ENCODE measurements around the gene FAM153A.
"Not testable (repeated sequence)": the region's sequence is repeated elsewhere in the genome, so short reads cannot be mapped to it uniquely, and the experiment has no call there.

Gene FAM153A

GRCh38 chr5:177782792-177783633 is at the start of gene FAM153A:
Gene FAM153A, minus strand, starts transcription at chr5:177782899.
- not testable (repeated sequence) for H3K36me3 ChIP-seq (ENCODE audit: insufficient read depth, insufficient read length, low read length); H3K4me3 ChIP-seq (ENCODE audit: insufficient read length, low read depth); DNase-seq (ENCODE audit: low read depth, low spot score); H3K9me3 ChIP-seq (ENCODE audit: insufficient read depth, low read length); H3K27me3 ChIP-seq (ENCODE audit: insufficient read depth, insufficient read length); H3K4me1 ChIP-seq (ENCODE audit: insufficient read depth, insufficient read length); H3K9ac ChIP-seq (ENCODE audit: insufficient read length, low read depth)

- not testable (repeated sequence) for DNase-seq (ENCODE audit: low read depth, low spot score); H3K4me3 ChIP-seq (ENCODE audit: insufficient read length, low read depth); H3K36me3 ChIP-seq (ENCODE audit: insufficient read depth, insufficient read length, low read length); H3K9me3 ChIP-seq (ENCODE audit: insufficient read depth, low read length); H3K9ac ChIP-seq (ENCODE audit: insufficient read length, low read depth); H3K4me1 ChIP-seq (ENCODE audit: insufficient read depth, insufficient read length); H3K27me3 ChIP-seq (ENCODE audit: insufficient read depth, insufficient read length)
Observed at GRCh38 chr5:177832287-177832686, 49.6 kb upstream of the FAM153A start.

DNA sequence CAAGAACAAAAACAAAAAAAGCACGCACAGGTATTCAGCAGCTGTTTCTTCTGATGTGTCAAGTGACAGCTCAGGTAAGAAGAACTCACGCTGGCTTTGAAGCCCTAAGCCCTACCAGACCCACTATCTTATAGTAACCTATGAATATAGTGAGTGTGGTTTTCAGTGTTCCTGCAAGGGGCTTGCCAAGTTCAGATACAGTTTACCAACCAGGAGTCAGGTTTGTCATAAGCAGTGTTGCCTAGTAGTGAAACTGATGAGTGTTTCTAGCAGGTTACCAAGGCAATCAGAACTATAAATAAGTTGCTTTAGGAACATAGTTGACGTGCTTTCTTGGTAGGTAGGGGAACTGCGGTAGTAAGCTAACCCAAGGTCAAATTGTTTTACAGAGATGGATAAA is 43.4 kb upstream of the FAM153A start:
- not testable (repeated sequence) for H3K27me3 ChIP-seq (ENCODE audit: insufficient read depth, insufficient read length); H3K4me3 ChIP-seq (ENCODE audit: insufficient read length, low read depth); H3K9ac ChIP-seq (ENCODE audit: insufficient read length, low read depth); H3K9me3 ChIP-seq (ENCODE audit: insufficient read depth, low read length); DNase-seq (ENCODE audit: low read depth, low spot score); H3K36me3 ChIP-seq (ENCODE audit: insufficient read depth, insufficient read length, low read length); H3K4me1 ChIP-seq (ENCODE audit: insufficient read depth, insufficient read length)

DNA sequence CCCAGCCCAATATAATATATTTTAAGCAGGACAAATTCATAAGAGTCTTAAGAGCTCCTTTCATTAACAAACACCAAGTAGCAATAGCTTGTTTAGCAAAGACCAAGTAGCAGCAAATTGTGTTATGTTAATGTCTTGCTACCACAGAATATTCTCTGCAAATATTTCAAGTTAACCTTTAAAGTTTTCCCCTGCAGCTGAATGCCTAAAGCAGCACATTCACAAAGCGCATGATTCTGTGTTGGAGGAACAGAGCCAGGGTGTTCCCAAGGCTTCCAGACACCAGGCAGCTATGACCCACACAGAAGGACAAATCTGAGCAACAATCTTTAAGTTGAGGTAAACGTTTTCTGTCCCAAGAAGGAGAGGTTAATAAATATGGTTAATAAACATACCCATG is 42.1 kb upstream of the FAM153A start:
- not testable (repeated sequence) for H3K4me1 ChIP-seq (ENCODE audit: insufficient read depth, insufficient read length)

DNA sequence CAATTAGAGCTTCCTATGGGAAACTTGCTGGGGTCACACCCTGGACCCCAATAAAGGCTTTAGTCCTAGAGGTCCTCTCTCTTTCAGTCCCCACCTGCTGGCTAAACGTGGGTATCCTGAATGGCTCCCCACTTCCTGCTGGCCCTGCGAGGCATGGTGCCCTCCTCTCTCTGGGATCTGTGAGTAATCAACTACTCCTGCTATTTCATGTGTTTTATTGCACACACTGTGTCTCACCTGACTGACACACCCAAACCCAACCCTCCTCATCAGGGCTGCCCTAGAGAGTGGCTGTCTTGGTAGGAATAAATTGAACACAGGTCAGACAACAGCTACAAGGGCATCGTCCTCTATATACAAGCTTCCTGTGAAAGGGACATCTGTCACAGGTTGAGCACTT is 39.8 kb upstream of the FAM153A start:
- not testable (repeated sequence) for DNase-seq (ENCODE audit: low read depth, low spot score); H3K27me3 ChIP-seq (ENCODE audit: insufficient read depth, insufficient read length); H3K36me3 ChIP-seq (ENCODE audit: insufficient read depth, insufficient read length, low read length); H3K4me3 ChIP-seq (ENCODE audit: insufficient read length, low read depth); H3K4me1 ChIP-seq (ENCODE audit: insufficient read depth, insufficient read length); H3K9ac ChIP-seq (ENCODE audit: insufficient read length, low read depth); H3K9me3 ChIP-seq (ENCODE audit: insufficient read depth, low read length)

More for the DNA sequence above, 42.1 kb upstream of the FAM153A start:
- H3K9ac ChIP-seq (ENCODE audit: insufficient read length, low read depth); H3K27me3 ChIP-seq (ENCODE audit: insufficient read depth, insufficient read length); H3K9me3 ChIP-seq (ENCODE audit: insufficient read depth, low read length); H3K4me3 ChIP-seq (ENCODE audit: insufficient read length, low read depth); H3K36me3 ChIP-seq (ENCODE audit: insufficient read depth, insufficient read length, low read length); DNase-seq (ENCODE audit: low read depth, low spot score): not testable (repeated sequence)

GRCh38 chr5:177819664-177820063 is 37.0 kb upstream of the FAM153A start:
- H3K36me3 ChIP-seq (ENCODE audit: insufficient read depth, insufficient read length, low read length); H3K4me1 ChIP-seq (ENCODE audit: insufficient read depth, insufficient read length); H3K27me3 ChIP-seq (ENCODE audit: insufficient read depth, insufficient read length); DNase-seq (ENCODE audit: low read depth, low spot score); H3K9ac ChIP-seq (ENCODE audit: insufficient read length, low read depth); H3K4me3 ChIP-seq (ENCODE audit: insufficient read length, low read depth); H3K9me3 ChIP-seq (ENCODE audit: insufficient read depth, low read length): not testable (repeated sequence)

DNA sequence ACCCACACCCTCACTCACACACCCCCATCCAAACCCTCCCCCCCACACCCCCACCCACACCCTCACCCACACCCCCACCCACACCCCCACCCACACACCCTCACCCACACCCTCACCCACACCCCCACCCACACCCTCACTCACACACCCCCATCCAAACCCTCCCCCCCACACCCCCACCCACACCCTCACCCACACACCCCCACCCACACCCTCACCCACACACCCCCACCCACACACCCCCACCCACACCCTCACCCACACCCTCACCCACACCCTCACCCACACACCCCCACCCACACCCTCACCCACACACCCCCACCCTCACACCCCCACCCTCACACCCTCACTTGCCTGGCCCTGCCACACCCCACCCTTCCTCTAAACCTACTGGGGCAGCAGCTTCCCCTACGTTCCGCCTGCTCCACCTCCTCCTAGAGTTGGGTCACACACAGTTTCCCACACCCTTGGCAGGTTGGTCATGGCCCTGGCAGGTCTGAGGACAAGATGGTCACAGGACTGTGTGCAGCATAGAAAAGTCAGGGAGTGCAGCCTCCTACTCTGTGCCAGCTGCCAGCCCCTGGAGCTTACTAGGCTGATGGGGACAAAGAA is 30.2 kb upstream of the FAM153A start:
- not testable (repeated sequence) for H3K9me3 ChIP-seq (ENCODE audit: insufficient read depth, low read length); H3K4me3 ChIP-seq (ENCODE audit: insufficient read length, low read depth); H3K4me1 ChIP-seq (ENCODE audit: insufficient read depth, insufficient read length); H3K27me3 ChIP-seq (ENCODE audit: insufficient read depth, insufficient read length); H3K9ac ChIP-seq (ENCODE audit: insufficient read length, low read depth); DNase-seq (ENCODE audit: low read depth, low spot score); H3K36me3 ChIP-seq (ENCODE audit: insufficient read depth, insufficient read length, low read length)

DNA sequence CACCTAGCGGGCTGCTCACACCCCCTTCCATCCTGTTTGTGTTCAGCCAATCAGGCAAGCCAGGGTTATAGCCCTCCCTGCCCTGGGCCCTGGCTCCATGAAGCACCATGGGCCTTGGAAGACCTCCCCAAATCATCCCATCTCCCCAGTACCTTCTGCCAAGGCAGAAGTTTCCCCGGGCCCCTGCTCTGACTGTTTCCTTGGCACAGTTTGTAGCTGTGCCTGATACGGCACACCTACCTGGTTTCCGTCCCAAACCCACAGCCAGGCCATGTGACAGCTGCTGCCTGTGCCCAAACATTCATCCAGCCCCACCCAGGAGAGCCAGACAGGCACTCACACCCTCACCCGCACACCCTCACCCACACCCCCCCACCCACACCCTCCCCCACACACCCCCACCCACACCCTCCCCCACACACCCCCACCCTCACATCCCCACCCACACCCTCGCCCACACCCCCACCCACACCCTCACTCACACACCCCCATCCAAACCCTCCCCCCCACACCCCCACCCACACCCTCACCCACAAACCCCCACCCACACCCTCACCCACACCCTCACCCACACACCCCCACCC is 29.6 kb upstream of the FAM153A start:
- not testable (repeated sequence) for DNase-seq (ENCODE audit: low read depth, low spot score); H3K27me3 ChIP-seq (ENCODE audit: insufficient read depth, insufficient read length); H3K36me3 ChIP-seq (ENCODE audit: insufficient read depth, insufficient read length, low read length); H3K9ac ChIP-seq (ENCODE audit: insufficient read length, low read depth); H3K9me3 ChIP-seq (ENCODE audit: insufficient read depth, low read length); H3K4me3 ChIP-seq (ENCODE audit: insufficient read length, low read depth); H3K4me1 ChIP-seq (ENCODE audit: insufficient read depth, insufficient read length)

GRCh38 chr5:177809209-177809913 is 26.7 kb upstream of the FAM153A start:
- H3K9me3 ChIP-seq (ENCODE audit: insufficient read depth, low read length); H3K9ac ChIP-seq (ENCODE audit: insufficient read length, low read depth); H3K36me3 ChIP-seq (ENCODE audit: insufficient read depth, insufficient read length, low read length); H3K4me3 ChIP-seq (ENCODE audit: insufficient read length, low read depth); H3K27me3 ChIP-seq (ENCODE audit: insufficient read depth, insufficient read length); H3K4me1 ChIP-seq (ENCODE audit: insufficient read depth, insufficient read length); DNase-seq (ENCODE audit: low read depth, low spot score): not testable (repeated sequence)

GRCh38 chr5:177808420-177808819 is 25.7 kb upstream of the FAM153A start:
- H3K36me3 ChIP-seq (ENCODE audit: insufficient read depth, insufficient read length, low read length); H3K27me3 ChIP-seq (ENCODE audit: insufficient read depth, insufficient read length); H3K4me1 ChIP-seq (ENCODE audit: insufficient read depth, insufficient read length); H3K9ac ChIP-seq (ENCODE audit: insufficient read length, low read depth); DNase-seq (ENCODE audit: low read depth, low spot score); H3K4me3 ChIP-seq (ENCODE audit: insufficient read length, low read depth); H3K9me3 ChIP-seq (ENCODE audit: insufficient read depth, low read length): not testable (repeated sequence)

GRCh38 chr5:177807265-177807664 is 24.6 kb upstream of the FAM153A start:
- H3K9me3 ChIP-seq (ENCODE audit: insufficient read depth, low read length); H3K27me3 ChIP-seq (ENCODE audit: insufficient read depth, insufficient read length); DNase-seq (ENCODE audit: low read depth, low spot score); H3K36me3 ChIP-seq (ENCODE audit: insufficient read depth, insufficient read length, low read length); H3K4me3 ChIP-seq (ENCODE audit: insufficient read length, low read depth); H3K9ac ChIP-seq (ENCODE audit: insufficient read length, low read depth); H3K4me1 ChIP-seq (ENCODE audit: insufficient read depth, insufficient read length): not testable (repeated sequence)
